ENCODE measurements around the gene PAWR.
A peak's percentile ranks its signal among the peaks of the same experiment; 100 is the strongest.

The PAWR gene

GRCh38 chr12:79619872-79620562 is 70.7 kb downstream of the PAWR start:
- Histone ChIP-seq H3K9me3 (ENCODE audit: insufficient read depth, low read depth, low read length) (no peaks in the 10 kb centered on the region), H3K9ac (ENCODE audit: low read depth, low read length) (no peak overlapping the region), H3K27me3 (ENCODE audit: insufficient read depth, low read length) (no peaks in the 10 kb centered on the region), H3K4me3 (ENCODE audit: low read length) (no peak overlapping the region), H3K36me3 (ENCODE audit: insufficient read depth, low read length) (peaks cover 52% of the 10 kb centered on the region), H3K27ac (ENCODE audit: low read depth, low read length) (no peak overlapping the region), H3K4me1 (ENCODE audit: insufficient read depth, low read length) (peaks cover 28% of the 10 kb centered on the region)
- WGBS = 93% methylated on average over 3 of the region's 3 CpGs

GRCh38 chr12:79618848-79619404 is 71.8 kb downstream of the PAWR start:
- Histone ChIP-seq H3K4me3 (ENCODE audit: low read length) (no peak overlapping the region), H3K9me3 (ENCODE audit: insufficient read depth, low read depth, low read length) (no peaks in the 10 kb centered on the region), H3K4me1 (ENCODE audit: insufficient read depth, low read length) (peaks cover 22% of the 10 kb centered on the region), H3K9ac (ENCODE audit: low read depth, low read length) (no peak overlapping the region), H3K27ac (ENCODE audit: low read depth, low read length) (no peak overlapping the region), H3K36me3 (ENCODE audit: insufficient read depth, low read length) (peaks cover 61% of the 10 kb centered on the region), H3K27me3 (ENCODE audit: insufficient read depth, low read length) (no peaks in the 10 kb centered on the region)
- WGBS = 99% methylated on average over 2 of the region's 2 CpGs

GRCh38 chr12:79617696-79618095 is 73.1 kb downstream of the PAWR start:
- Histone ChIP-seq H3K4me1 (ENCODE audit: insufficient read depth, low read length) (peaks cover 12% of the 10 kb centered on the region), H3K27me3 (ENCODE audit: insufficient read depth, low read length) (no peaks in the 10 kb centered on the region), H3K9ac (ENCODE audit: low read depth, low read length) (no peak overlapping the region), H3K4me3 (ENCODE audit: low read length) (no peak overlapping the region), H3K27ac (ENCODE audit: low read depth, low read length) (no peak overlapping the region), H3K9me3 (ENCODE audit: insufficient read depth, low read depth, low read length) (no peaks in the 10 kb centered on the region), H3K36me3 (ENCODE audit: insufficient read depth, low read length) (peaks cover 71% of the 10 kb centered on the region)
- WGBS = 95% methylated on average over 4 of the region's 4 CpGs

GRCh38 chr12:79615596-79616560 is 74.9 kb downstream of the PAWR start:
- H3K9ac ChIP-seq (ENCODE audit: low read depth, low read length) = no peak overlapping the region
- H3K4me3 ChIP-seq (ENCODE audit: low read length) = no peak overlapping the region
- H3K9me3 ChIP-seq (ENCODE audit: insufficient read depth, low read depth, low read length) = no peaks in the 10 kb centered on the region
- WGBS = 91% methylated on average over 4 of the region's 7 CpGs
- no peaks in the 10 kb centered on the region for H3K27me3 ChIP-seq (ENCODE audit: insufficient read depth, low read length)
- H3K36me3 ChIP-seq (ENCODE audit: insufficient read depth, low read length) = peaks cover 71% of the 10 kb centered on the region
- no peak overlapping the region for H3K27ac ChIP-seq (ENCODE audit: low read depth, low read length)
- peaks cover 10% of the 10 kb centered on the region for H3K4me1 ChIP-seq (ENCODE audit: insufficient read depth, low read length)

- H3K27me3 ChIP-seq (ENCODE audit: insufficient read depth, low read length) = no peaks in the 10 kb centered on the region
- peaks cover 70% of the 10 kb centered on the region for H3K36me3 ChIP-seq (ENCODE audit: insufficient read depth, low read length)
- H3K9me3 ChIP-seq (ENCODE audit: insufficient read depth, low read depth, low read length) = no peaks in the 10 kb centered on the region; the same call in 1 of the 2 replicates
- no peak overlapping the region for H3K9ac ChIP-seq (ENCODE audit: low read depth, low read length)
- H3K4me1 ChIP-seq (ENCODE audit: insufficient read depth, low read length) = peaks cover 10% of the 10 kb centered on the region
- 92% methylated on average over 3 of the region's 3 CpGs for WGBS
- H3K4me3 ChIP-seq (ENCODE audit: low read length) = no peak overlapping the region
- H3K27ac ChIP-seq (ENCODE audit: low read depth, low read length) = no peak overlapping the region
Observed at GRCh38 chr12:79614730-79615129, 76.0 kb downstream of the PAWR start.

- Histone ChIP-seq H3K9ac (ENCODE audit: low read depth, low read length) (no peak overlapping the region), H3K36me3 (ENCODE audit: insufficient read depth, low read length) (peaks cover 18% of the 10 kb centered on the region), H3K9me3 (ENCODE audit: insufficient read depth, low read depth, low read length) (no peaks in the 10 kb centered on the region), H3K4me1 (ENCODE audit: insufficient read depth, low read length) (peaks cover 8% of the 10 kb centered on the region), H3K27me3 (ENCODE audit: insufficient read depth, low read length) (no peaks in the 10 kb centered on the region), H3K4me3 (ENCODE audit: low read length) (no peak overlapping the region), H3K27ac (ENCODE audit: low read depth, low read length) (no peak overlapping the region)
- 94% methylated on average over 2 of the region's 2 CpGs for WGBS
Observed at GRCh38 chr12:79601908-79602307, 88.9 kb downstream of the PAWR start.

GRCh38 chr12:79597910-79598309 is 92.9 kb downstream of the PAWR start:
- Histone ChIP-seq H3K4me1 (ENCODE audit: insufficient read depth, low read length) (peaks cover 3% of the 10 kb centered on the region; the same call in 1 of the 2 replicates), H3K27ac (ENCODE audit: low read depth, low read length) (0 out of 2 replicates have a peak overlapping the region, but pooled peaks have one; percentile 2), H3K9me3 (ENCODE audit: insufficient read depth, low read depth, low read length) (no peaks in the 10 kb centered on the region), H3K4me3 (ENCODE audit: low read length) (no peak overlapping the region), H3K36me3 (ENCODE audit: insufficient read depth, low read length) (peaks cover 43% of the 10 kb centered on the region), H3K9ac (ENCODE audit: low read depth, low read length) (no peak overlapping the region), H3K27me3 (ENCODE audit: insufficient read depth, low read length) (no peaks in the 10 kb centered on the region)
- WGBS = 89% methylated on average over 3 of the region's 3 CpGs

GRCh38 chr12:79596719-79597350 is 93.9 kb downstream of the PAWR start:
- no peaks in the 10 kb centered on the region for H3K27me3 ChIP-seq (ENCODE audit: insufficient read depth, low read length)
- H3K27ac ChIP-seq (ENCODE audit: low read depth, low read length) = no peak overlapping the region
- peaks cover 46% of the 10 kb centered on the region for H3K36me3 ChIP-seq (ENCODE audit: insufficient read depth, low read length)
- no peak overlapping the region for H3K4me3 ChIP-seq (ENCODE audit: low read length)
- no peaks in the 10 kb centered on the region for H3K9me3 ChIP-seq (ENCODE audit: insufficient read depth, low read depth, low read length)
- H3K4me1 ChIP-seq (ENCODE audit: insufficient read depth, low read length) = peaks cover 3% of the 10 kb centered on the region; the same call in 1 of the 2 replicates
- WGBS = 92% methylated on average over 10 of the region's 10 CpGs
- no peak overlapping the region for H3K9ac ChIP-seq (ENCODE audit: low read depth, low read length)

GRCh38 chr12:79595273-79595672 is 95.5 kb downstream of the PAWR start:
- WGBS = 94% methylated on average over 4 of the region's 4 CpGs
- Histone ChIP-seq H3K27me3 (ENCODE audit: insufficient read depth, low read length) (no peaks in the 10 kb centered on the region), H3K4me1 (ENCODE audit: insufficient read depth, low read length) (no peaks in the 10 kb centered on the region), H3K4me3 (ENCODE audit: low read length) (no peak overlapping the region), H3K9me3 (ENCODE audit: insufficient read depth, low read depth, low read length) (no peaks in the 10 kb centered on the region), H3K36me3 (ENCODE audit: insufficient read depth, low read length) (peaks cover 61% of the 10 kb centered on the region), H3K27ac (ENCODE audit: low read depth, low read length) (no peak overlapping the region), H3K9ac (ENCODE audit: low read depth, low read length) (no peak overlapping the region)

- Histone ChIP-seq H3K9me3 (ENCODE audit: insufficient read depth, low read depth, low read length) (no peaks in the 10 kb centered on the region), H3K27ac (ENCODE audit: low read depth, low read length) (no peak overlapping the region), H3K4me3 (ENCODE audit: low read length) (no peak overlapping the region), H3K9ac (ENCODE audit: low read depth, low read length) (no peak overlapping the region), H3K36me3 (ENCODE audit: insufficient read depth, low read length) (peaks cover 82% of the 10 kb centered on the region), H3K4me1 (ENCODE audit: insufficient read depth, low read length) (no peaks in the 10 kb centered on the region), H3K27me3 (ENCODE audit: insufficient read depth, low read length) (no peaks in the 10 kb centered on the region)
- 61% methylated on average over 3 of the region's 3 CpGs for WGBS
Observed at GRCh38 chr12:79592865-79593264, 97.9 kb downstream of the PAWR start.

Measured in HUES64 (cell line).